Peyer's patch (tissue), 4 donors: ENCODE data around the gene PRSS57.

Experiments
- CTCF ChIP-seq, 6 experiments: fragments of 450-650 bp in 4 of 6; fragments of 200-600 bp in 2 of 6; sonication (generic) in 1 of 6; IDR thresholded peaks; one replicate each; pipeline ENCODE4 v1.5.1; 2017 to 2019; ENCODE audit warnings: antibody characterized with exemption in 6 of 6, mild to moderate bottlenecking in 3 of 6, moderate library complexity in 1 of 6
- POLR2A ChIP-seq, 2 donors: fragments of 450-650 bp; IDR thresholded peaks; one replicate each; pipeline ENCODE4 v1.5.1; 2017; ENCODE audit warnings: antibody characterized with exemption in 2 of 2, mild to moderate bottlenecking in 2 of 2, moderate library complexity in 2 of 2

- TF ChIP-seq CTCF (IDR thresholded peaks at IDR 0.05) (no peak), POLR2A (IDR thresholded peaks at IDR 0.05) (no peak)
Observed at GRCh38 chr19:710767-711166, 15.5 kb upstream of the PRSS57 start.
